Calu3 (cell line): Measurements from ENCODE around the gene SUMF1. TPM values are rescaled to one million over a fixed set of nuclear protein-coding genes. Genes with fewer than 3 reads are reported as not detected.

ENCODE experiments used
- BruUV-seq: library from RNA; stranded (reverse); fragments of 400-500 nt; replicated peaks from 2 replicates; lab custom pipeline; 2021; lab: Mats Ljungman, UMichigan
- CTCF ChIA-PET: fragments of 300-600 bp; sonication (Branson Sonifier 250); formaldehyde crosslinking; loops from one replicate; lab custom pipeline; 2022; ENCODE audit warnings: antibody characterized with exemption; lab: Charles Lee
- DNase-seq: peaks from one replicate; pipeline ENCODE4 v3.0.0; 2022
- H3K27ac Mint-ChIP-seq: one replicate; pipeline ENCODE4 v1.8.0; 2022; ENCODE audit warnings: mixed read lengths; ENCODE audit not compliant: unreplicated experiment
- H3K27me3 Mint-ChIP-seq: one replicate; pipeline ENCODE4 v1.8.0; 2022; ENCODE audit warnings: mixed read lengths; ENCODE audit not compliant: unreplicated experiment
- H3K36me3 Mint-ChIP-seq: one replicate; pipeline ENCODE4 v1.8.0; 2022; ENCODE audit warnings: mild to moderate bottlenecking, moderate library complexity, mixed read lengths; ENCODE audit not compliant: insufficient read depth, unreplicated experiment
- H3K4me1 Mint-ChIP-seq: one replicate; pipeline ENCODE4 v1.8.0; 2022; ENCODE audit warnings: mild to moderate bottlenecking, low read depth, mixed read lengths; ENCODE audit not compliant: unreplicated experiment
- H3K4me3 Mint-ChIP-seq: one replicate; pipeline ENCODE4 v1.8.0; 2022; ENCODE audit warnings: mild to moderate bottlenecking, low read depth, moderate library complexity, mixed read lengths; ENCODE audit not compliant: unreplicated experiment
- H3K9me3 Mint-ChIP-seq: one replicate; pipeline ENCODE4 v1.8.0; 2022; ENCODE audit warnings: low read depth, mixed read lengths; ENCODE audit not compliant: unreplicated experiment
- intact Hi-C: fragments of 100-400 bp; cut with micrococcal nuclease; formaldehyde crosslinking; loops from one replicate; pipeline ENCODE4 v1.10.0; 2022; ENCODE audit not compliant: unreplicated experiment
- total RNA-seq: library from RNA; stranded (reverse); gene quantifications from 2 replicates; pipeline ENCODE4 v1.2.3, GENCODE V29; 2022
- TF ChIP-seq, protein P1 (sequence below): fragments of 200-600 bp; IDR thresholded peaks from one replicate; pipeline ENCODE4 v1.8.0; 2022; ENCODE audit warnings: antibody characterized with exemption; ENCODE audit not compliant: unreplicated experiment

Gene SUMF1
- total RNA-seq, 1 experiment from 2014 or later, result 31.8 TPM

DNA sequence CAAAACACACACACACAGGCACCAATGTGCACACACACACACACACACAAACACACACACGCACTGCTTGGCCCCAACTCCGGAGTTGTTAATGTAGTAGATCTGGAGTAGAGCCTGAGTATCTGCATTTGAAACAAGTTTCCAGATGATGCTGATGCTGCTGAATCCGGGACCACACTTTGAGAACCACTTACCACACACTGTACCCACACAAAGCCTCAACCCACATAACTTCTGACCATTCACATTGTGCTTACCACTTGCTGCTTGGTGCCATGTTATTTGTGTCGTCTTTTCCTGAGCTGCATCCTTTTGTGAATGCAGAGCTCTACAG, 127.0 kb downstream of the SUMF1 start:
- Mint-ChIP-seq H3K27ac (no peak overlapping the region), H3K4me3 (no peak overlapping the region), H3K4me1 (no peaks in the 10 kb centered on the region), H3K27me3 (no peaks in the 10 kb centered on the region), H3K36me3 (no peaks in the 10 kb centered on the region), H3K9me3 (no peaks in the 10 kb centered on the region)
- no peak for DNase-seq
- BruUV-seq, result no TSS peak
- CTCF ChIA-PET, result interaction anchor here (0.5 kb wide), 1 partner anchor 14 kb away, joined by 3 read pairs; no protein-coding TSS in a partner anchor
- TF ChIP-seq, protein P1, sequence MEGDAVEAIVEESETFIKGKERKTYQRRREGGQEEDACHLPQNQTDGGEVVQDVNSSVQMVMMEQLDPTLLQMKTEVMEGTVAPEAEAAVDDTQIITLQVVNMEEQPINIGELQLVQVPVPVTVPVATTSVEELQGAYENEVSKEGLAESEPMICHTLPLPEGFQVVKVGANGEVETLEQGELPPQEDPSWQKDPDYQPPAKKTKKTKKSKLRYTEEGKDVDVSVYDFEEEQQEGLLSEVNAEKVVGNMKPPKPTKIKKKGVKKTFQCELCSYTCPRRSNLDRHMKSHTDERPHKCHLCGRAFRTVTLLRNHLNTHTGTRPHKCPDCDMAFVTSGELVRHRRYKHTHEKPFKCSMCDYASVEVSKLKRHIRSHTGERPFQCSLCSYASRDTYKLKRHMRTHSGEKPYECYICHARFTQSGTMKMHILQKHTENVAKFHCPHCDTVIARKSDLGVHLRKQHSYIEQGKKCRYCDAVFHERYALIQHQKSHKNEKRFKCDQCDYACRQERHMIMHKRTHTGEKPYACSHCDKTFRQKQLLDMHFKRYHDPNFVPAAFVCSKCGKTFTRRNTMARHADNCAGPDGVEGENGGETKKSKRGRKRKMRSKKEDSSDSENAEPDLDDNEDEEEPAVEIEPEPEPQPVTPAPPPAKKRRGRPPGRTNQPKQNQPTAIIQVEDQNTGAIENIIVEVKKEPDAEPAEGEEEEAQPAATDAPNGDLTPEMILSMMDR, result no peak
- intact Hi-C loops, result no loop called here

DNA sequence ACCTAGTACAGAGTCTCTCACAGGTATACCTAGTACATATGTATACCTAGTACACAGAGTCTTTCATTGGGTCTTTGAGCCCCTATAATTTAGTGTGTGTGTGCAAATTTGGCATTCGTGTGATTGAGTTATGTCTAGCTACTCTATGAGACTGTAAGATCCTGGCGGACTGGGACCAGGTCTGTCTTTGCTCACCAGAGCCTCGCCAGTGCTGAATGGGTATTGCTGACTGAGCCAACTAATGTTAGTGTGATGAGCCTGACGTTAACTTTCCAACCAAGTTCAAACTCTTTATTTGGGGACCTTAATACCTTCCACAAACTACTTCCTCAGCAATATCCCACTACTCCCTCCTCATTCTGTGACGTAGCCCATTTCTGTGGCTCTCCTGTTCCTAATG, 128.3 kb downstream of the SUMF1 start:
- DNase-seq, result no peak
- intact Hi-C loops, result no loop called here
- no peaks in the 10 kb centered on the region for H3K27me3 Mint-ChIP-seq
- H3K9me3 Mint-ChIP-seq, result no peaks in the 10 kb centered on the region
- no peaks in the 10 kb centered on the region for H3K36me3 Mint-ChIP-seq
- BruUV-seq, result no TSS peak
- no peak overlapping the region for H3K4me3 Mint-ChIP-seq
- CTCF ChIA-PET, result no interaction called here
- TF ChIP-seq, protein P1, result no peak
- no peaks in the 10 kb centered on the region for H3K4me1 Mint-ChIP-seq
- no peak overlapping the region for H3K27ac Mint-ChIP-seq

DNA sequence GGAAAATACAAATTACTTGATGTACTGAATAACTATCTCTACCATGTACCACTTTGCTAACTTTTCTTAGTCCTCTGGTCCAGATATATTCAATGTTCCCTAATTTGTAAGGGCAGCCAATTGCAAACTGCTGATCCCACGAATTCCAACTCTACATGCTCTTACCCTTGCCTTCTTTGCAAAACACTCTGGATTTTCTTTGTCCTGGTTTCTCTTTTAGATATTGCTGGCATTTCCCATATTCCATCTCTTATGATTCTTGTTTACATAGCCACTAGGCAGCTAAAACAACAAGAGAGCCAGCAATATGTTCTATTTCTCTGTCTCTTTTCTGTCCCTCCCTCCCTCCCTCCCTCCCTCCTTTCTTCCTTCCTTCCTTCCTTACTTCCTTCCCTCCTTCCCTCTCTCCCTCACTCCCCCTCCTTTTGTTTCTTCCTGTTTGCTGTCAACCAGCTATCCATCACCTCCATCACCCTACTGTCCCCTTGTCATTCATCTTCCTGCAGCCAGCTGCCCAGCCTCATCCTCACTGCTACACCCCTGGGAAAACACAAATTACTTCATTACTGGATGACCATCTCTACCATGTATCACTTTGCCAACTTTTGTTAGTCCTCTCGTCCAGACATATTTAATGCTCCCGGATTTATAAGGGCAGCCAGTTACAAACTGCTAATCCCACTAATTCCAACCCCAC, 130.1 kb downstream of the SUMF1 start:
- TF ChIP-seq, protein P1, result no peak
- no peaks in the 10 kb centered on the region for H3K9me3 Mint-ChIP-seq
- no peaks in the 10 kb centered on the region for H3K27me3 Mint-ChIP-seq
- H3K27ac Mint-ChIP-seq, result no peak overlapping the region
- CTCF ChIA-PET, result no interaction called here
- BruUV-seq, result no TSS peak
- H3K4me3 Mint-ChIP-seq, result no peak overlapping the region
- H3K36me3 Mint-ChIP-seq, result no peaks in the 10 kb centered on the region
- intact Hi-C loops, result no loop called here
- no peak for DNase-seq
- no peaks in the 10 kb centered on the region for H3K4me1 Mint-ChIP-seq

DNA sequence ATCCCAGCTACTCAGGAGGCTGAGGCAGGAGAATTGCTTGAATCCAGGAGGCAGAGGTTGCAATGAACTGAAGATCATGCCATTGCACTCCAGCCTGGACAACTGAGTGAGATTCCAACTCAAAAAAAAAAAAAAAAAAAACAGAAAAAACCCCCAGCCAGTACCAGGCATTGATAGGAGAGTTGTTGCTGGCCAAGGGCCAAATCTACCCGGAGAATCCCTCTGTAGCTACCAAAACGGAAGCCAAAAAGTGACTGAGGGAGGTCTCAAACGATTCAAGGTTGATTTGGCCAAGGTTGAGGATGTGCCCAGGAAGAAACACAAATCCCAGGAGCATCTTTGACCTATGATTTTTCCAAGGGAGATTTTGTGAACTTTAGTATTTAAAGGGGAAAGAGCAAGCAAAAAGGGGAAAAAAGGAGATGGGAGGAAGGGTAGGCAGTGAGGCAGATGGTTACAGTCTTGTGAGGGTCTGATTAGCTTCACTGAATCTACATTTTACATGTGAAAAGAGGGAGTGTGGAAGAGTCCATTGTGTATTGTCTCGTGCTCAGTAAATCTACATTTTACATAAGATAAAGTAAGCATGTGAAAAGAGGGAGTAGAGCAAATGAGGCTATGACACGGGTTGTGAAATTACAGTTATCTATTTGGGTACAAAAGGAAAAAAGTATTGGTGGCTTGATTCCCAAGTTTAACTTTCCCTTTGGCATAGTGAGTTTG, 131.1 kb downstream of the SUMF1 start:
- DNase-seq, result no peak
- TF ChIP-seq, protein P1, result no peak
- no peak overlapping the region for H3K27ac Mint-ChIP-seq
- intact Hi-C loops, result no loop called here
- H3K4me1 Mint-ChIP-seq, result no peaks in the 10 kb centered on the region
- BruUV-seq, result no TSS peak
- H3K27me3 Mint-ChIP-seq, result no peaks in the 10 kb centered on the region
- no peaks in the 10 kb centered on the region for H3K36me3 Mint-ChIP-seq
- CTCF ChIA-PET, result no interaction called here
- no peak overlapping the region for H3K4me3 Mint-ChIP-seq
- H3K9me3 Mint-ChIP-seq, result no peaks in the 10 kb centered on the region
